ENCODE data around the gene COL26A1.
"Not testable (repeated sequence)": the region's sequence is repeated elsewhere in the genome, so short reads cannot be mapped to it uniquely, and the experiment has no call there.

COL26A1 gene

DNA sequence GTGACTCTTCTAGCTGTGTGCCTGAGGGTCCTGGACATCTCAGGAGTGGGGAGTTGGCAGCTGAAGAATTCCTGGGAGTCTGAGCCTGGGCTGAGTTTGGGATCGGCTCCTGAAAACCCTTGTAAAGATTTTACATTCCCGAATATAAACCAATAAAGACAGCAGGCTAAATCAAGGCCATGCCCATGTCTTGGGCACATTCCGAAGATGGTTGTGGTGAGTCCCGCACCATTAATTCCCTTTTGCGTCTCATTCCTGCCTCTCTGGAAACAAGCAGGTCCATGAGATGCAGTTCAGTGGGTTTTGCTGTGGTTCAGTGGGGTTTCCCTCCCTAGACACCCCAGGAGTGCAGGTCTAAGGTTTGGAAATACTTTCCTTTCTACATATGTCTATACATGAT is 90.9 kb downstream of the COL26A1 start:
- no peak for DNase-seq

DNA sequence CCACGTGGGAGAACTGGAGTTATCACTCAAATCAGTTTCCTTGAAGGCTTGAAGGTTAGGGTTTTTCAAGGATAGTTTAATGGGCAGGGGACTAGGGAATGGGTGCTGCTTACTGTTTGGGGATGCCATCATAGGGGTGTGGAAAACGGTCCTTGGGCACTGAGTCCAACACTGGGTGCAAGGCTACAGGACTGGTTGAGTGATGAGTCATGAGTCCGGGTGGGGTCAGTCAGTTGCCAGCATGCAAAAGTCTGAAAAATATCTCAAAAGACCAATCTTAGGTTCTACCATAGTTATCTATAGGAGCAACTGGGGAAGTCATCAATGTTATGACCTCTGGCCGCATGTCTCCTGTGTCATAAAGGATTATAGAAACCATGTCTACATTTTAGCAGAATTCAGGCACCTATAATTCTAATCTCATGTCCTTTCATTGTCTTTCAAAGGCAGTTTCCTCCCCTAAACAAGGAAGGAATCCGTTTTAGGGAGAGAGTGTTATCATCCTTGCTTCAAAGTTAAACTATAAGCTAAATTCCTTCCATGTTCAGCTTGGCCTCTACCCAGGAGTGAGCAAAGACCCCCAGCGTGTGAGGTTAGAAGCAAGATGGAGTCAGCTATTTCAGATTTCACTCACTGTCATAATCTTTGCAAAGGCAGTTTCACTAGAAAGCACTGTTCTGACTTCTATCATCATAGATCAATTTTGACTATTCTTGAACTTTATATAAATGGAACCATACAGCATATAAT is 94.5 kb downstream of the COL26A1 start:
- no peak for DNase-seq

DNA sequence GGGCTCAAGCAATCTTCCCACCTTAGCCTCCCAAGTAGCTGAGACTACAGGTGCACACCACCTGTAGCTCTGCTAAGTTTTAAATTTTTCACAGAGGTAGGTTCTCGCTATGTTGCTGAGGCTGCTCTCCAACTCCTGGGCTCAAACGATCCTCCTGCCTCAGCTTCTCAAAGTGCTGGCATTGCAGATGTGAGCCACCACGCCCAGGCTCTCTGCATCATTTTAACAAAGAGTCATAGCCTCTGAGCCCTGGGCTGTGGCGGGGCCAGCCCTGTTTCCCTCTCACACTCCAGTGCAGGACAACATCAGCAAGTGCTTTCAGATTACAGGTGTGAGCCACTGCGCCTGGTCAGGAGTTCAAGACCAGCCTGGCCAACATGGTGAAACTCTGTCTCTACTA is 102.5 kb downstream of the COL26A1 start:
- no peak for DNase-seq

DNA sequence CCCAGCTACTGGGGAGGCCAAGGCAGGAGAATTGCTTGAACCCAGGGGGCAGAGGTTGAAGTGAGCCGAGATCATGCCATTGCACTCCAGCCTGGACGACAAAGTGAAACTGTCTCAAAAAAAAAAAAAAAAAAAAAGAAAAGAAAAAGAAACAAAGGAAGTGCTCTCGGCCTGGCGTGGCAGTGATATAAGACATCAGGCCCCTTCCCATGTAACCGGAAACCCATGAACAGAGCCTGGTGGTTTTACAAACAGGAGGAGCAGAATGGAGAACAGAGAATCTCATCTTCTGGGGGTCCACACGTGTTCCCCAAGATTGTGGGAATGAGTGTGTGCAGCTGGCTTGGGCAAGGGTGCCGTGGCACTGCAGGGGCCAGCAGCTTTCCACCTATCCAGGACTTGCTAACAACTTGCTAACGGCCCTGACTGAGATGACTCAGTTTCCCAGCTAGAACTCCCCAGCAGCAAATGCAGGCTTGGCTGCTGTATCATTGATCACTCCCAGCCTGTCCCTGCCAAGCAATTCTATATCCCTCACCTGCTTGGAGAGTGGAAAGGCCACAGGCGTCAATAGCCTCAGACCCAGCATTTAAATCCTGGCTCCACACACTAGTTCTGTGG is 103.0 kb downstream of the COL26A1 start:
- no peak for DNase-seq

DNA sequence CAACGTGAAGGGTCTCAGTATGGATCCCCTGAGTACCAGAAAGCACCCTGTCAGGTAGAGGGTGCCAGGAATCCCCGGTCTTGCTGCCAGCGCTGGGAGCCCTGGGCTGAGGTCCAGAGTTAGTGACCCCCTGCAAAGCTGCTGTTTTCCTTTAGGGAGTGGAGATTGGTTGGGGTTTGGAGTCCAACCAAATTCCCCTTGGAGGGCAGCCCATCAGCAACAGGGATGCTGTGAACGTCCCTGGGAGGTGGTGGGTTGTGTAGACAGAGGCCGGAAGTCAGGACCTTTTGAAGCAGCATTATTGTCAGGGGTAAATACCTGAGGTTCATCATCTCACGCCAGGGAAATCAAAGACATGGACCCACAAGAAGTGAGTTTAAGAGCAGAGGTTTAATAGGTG is 104.2 kb downstream of the COL26A1 start:
- no peak for DNase-seq

DNA sequence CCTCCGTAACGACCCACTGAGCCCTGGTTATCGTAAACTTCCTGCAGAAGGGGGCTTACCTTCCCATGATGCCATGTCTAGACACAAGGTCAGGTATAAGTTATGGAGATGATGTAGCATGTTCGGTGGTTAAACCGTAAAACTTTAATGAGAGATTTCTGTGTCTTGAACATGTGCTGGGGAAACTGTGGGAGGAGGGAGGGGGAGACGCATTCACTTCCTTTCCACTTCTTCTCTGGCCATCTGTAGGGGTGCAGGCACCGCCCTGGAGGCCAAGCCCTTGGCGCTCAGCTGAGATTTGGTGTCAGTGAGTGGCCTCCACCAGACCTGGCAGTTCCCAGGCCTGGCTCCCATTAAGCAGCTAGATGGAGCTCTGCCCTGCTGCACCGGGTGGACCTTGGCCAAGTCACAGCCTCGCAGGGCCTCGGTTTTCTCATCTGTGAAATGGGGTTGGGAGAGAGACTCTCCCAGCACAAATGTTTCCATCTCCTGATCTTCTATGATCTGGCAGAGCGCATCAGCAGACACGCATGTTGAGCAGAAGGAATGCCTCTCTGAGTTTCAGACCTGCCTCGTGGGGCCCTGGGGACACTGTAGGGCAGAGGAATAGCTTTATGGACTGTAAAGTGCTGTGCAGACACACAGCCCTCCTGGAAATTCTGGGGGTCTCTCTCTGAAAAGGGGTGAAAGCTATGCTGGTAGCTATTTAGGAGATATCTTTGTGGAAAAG is 106.0 kb downstream of the COL26A1 start:
- no peak for DNase-seq

DNA sequence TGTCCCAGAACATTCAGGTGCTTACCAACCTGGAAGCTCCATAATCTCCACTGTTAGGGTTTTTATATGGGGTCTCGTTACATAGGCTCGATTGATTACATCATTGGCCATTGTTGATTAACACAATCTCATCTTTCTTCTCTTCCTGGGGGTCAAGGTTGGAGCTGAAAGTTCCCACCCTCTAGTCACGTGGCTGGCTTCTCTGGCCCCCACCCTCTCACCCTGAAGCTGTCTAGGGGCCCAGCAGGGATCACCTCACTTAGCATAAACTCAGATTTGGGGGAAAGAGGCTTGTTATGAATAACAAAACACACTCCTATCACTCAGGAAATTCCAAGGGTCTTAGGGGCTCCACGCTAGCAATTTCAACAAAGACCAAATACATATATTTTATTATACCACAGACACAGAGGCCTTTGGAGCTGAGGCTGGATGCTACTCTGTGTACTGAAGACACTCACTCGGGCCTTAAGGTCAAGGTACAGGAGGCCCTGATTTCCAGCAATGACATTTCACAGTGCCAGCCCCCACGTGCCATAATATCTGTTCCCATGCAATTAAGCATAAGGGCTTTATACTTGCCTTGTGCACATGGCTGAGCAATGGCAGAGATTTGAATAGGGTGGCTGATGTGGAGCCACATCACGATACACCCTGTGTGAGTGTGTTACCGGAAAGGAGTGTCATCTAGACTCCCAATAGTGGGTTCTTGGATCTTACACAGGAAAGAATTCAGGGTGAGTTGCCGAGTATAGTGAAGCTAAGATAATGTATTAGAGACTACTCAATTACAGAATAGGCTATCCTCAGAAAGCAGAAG is 108.2 kb downstream of the COL26A1 start:
- DNase-seq: no peak

DNA sequence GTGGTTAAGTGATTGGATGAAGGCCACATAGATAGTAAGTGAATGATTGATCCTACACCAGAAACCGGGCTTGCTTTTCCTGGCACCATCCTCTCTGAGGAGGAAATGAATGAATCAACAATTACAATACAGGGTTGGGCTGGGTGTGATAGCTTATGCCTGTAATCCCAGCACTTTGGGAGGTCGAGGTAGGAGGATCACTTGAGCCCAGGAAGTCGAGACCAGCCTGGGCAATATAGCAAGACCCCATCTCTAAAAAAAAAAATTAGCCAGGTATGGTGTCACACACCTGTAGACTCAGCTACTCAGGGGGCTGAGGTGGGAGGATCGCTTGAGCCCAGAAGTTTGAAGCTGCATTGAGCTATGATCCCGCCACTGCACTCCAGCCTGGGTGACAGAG is 111.5 kb downstream of the COL26A1 start:
- DNase-seq: no peak

DNA sequence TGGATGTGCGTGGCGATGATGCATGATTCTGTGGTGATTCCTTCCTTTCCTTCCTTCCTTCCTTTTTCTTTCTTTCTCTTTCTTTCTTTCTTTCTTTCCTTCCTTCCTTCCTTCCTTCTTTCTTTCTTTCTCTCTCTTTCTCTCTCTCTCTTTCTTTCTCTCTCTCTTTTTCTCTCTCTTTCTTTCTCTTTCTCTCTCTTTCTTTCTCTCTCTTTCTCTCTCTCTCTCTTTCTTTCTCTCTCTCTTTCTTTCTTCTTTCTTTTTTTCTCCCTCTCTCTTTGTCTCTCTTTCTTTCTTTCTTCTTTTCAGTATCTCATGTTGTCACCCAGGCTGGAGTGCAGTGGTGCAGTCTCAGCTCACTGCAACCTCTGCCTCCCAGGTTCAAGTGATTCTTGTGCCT is 113.0 kb downstream of the COL26A1 start:
- not testable (repeated sequence) for DNase-seq

DNA sequence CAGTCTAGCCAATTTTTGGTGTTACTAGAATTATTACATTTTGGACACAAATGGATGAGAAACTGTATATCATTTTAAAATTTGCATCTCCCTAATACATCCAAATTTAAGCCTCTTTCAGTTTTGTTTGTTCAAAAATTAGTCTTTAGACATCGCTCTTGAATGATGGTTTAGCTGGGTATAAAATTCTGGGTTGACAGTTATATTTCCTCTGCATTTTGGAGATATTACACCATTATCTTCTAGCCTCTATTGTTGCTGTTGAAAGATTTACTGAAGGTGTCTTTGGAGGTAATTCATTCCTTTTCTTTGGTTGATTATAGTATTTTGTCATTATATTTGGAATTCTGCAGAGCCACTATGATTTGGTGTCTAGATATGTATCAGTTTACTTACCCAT is 116.5 kb downstream of the COL26A1 start:
- no peak for DNase-seq

DNA sequence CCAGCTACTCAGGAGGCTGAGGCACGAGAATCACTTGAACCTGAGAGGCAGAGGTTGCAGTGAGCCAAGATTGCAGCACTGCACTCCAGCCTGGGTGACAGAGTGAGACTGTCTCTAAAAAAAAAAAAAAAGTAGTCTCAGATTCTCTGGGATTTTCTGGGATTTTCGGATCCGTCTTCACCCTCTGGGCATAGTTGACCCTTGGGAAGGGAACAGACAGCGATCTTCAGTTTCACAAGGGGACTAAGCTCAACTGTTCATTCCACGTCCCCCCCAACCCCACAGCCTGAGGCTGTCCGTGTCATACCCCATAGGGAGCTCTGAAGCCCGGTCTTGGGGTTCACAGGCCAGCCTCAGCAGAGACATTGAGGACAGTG is 123.4 kb downstream of the COL26A1 start:
- DNase-seq: not testable (repeated sequence)

DNA sequence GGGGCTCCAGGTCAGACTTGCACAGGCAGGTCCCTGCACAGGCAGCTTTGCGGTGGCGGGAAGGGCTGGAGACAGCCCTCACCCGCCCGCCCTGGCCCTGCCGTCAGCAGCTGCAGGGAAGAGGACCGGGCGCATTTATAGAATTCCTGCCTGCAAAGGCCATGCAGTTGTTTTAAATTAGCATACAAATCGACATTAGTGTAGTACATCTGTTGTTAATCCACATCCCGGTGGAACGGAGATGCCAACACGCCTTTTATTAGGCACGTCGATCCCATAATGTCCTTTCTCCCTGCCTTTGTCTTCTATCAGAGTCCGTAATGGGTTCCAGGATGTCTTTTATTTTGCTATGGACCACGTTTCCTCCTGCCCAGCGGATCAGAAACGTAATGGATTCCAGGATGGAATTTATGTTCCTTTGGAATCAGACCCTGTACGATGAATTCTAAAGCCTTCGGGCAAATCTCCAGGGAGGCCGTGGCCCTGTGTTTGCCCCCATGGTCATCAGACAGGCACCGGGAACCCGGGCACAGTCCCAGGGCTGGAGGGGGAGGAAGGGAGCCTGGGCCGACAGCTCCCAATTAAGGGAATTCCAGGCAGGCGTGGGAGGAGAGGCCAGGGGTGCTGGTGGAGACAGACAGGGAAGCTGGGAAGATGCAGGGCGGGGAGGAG is 123.9 kb downstream of the COL26A1 start:
- DNase-seq: no peak

DNA sequence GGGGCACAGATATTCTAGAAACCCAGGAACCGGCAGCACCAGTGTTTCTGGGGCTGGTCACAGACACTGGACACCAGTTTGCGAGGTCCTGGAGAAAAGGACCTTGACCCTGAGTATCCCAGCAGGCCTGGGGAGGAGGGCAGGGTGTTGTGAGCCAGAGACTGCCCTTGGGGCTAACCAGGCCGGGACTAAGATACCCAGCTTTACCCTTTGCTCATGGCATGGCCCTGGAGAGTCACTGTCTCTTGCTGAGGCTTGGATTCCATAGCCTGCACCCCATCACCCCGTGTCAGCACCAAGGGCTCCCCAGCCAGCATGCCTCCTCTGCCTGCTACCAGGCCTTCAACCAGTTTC is 124.4 kb downstream of the COL26A1 start:
- DNase-seq: no peak

DNA sequence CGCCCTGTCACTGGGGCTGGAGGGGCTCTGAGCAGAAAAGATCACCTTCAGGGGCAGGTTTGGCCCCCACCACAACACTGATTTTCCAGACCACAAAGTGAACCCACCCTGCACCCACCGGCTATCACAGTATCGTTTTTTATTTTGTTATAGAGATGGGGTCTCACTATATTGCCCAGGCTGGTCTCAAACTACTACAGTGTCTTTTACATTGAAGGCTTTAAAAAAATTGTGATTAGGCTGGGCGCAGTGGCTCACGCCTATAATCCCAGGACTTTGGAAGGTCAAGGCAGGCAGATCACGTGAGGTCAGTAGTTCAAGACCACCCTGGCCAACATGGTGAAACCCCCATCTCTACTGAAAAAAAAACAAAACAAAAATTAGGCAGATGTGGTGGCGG is 125.1 kb downstream of the COL26A1 start:
- DNase-seq: no peak

DNA sequence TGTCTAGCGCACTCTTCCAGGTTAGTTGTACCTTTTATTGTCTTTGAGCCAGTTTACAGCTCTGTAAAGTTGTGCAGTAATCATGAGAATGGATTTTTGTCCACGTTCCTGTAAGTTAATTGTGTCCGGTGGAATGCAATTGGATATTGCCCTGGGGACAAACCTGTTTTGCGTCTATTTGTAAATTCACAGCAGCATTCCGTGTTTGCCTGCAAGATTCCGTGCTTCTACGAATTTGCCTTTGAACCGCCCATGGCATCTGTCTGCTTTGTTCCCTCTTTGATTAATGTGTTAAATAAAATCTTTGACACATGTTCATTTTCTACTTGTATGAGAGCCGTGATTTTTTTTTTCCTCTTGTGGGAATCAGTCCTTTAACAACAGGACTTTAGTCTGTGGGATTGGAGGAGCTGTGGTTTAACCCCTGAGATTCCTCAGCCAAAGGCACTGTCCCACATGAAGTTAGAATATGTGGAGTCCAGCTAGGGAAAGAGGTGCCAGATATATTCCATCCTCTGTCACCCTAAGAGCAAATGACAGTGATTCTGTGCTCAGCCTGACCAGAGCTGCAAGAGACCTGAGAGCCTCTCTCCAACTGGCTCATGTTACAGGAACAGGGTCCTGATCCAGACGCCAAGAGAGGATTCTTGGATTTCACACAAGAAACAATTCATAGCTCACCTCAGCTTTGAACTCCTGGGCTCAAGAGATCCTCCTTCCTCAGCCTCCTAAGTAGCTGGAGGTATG is 126.3 kb downstream of the COL26A1 start:
- no peak for DNase-seq

DNA sequence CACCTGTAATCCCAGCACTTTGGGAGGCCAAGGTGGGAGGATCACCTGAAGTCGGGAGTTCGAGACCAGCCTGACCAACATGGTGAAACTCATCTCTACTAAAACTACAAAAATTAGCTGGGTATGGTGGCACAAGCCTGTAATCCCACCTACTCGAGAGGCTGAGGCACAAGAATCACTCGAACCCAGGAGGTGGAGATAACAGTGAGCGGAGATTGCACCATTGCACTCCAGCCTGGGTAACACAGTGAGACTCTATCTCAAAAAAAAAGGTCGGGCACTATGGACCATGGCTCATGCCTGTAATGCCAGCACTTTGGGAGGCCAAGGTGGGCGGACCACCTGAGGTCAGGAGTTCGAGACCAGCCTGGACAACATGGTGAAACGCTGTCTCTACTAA is 127.8 kb downstream of the COL26A1 start:
- not testable (repeated sequence) for DNase-seq

DNA sequence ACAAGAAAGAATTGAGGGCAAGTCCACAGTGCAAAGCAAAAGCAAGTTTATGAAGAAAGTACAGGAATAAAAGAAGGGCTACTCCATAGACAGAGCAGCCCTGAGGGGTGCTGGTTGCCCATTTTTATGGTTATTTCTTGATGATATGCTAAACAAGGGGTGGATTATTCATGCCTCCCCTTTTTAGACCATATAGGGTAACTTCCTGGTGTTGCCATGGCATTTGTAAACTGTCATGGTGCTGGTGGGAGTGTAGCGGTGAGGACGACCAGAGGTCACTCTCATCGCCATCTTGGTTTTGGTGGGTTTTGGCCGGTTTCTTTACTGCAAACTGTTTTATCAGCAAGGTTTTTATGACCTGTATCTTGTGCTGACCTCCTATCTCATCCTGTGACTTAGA is 128.8 kb downstream of the COL26A1 start:
- not testable (repeated sequence) for DNase-seq

DNA sequence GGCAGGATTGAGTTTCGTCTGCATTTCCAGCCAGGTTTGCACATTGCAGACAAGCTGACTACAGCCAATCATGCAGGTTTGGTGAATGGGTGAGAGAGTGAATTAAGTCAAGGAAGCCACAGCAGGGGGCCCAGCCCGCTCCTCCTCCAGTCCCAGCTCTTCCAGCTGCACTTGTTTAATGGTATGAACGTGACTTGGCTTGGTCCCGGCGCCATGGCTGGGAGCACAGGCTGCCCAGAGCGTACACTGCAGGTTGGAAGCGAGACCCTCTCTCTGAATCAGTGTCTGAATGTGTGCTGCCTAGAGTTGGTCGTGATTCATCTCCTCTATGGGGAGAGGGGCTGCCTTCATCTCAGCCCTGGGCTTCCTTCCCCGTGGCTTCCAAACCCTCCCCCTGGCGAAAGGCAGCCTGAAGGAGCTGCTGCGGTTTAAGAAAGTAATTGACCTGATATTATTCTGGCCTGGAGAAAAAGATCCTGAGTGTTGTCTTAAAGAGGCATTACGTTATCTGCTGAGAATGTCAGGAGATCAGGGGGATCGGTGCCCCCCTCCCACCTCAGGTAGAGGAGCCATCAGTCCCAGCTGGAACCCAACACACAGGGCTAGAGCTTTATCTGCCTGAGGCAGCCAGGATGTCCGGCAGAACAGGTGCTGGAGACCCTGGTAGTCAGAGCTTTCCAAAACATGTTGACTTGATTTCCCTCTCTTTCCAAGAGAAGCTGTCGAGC is 132.1 kb downstream of the COL26A1 start:
- DNase-seq: no peak

DNA sequence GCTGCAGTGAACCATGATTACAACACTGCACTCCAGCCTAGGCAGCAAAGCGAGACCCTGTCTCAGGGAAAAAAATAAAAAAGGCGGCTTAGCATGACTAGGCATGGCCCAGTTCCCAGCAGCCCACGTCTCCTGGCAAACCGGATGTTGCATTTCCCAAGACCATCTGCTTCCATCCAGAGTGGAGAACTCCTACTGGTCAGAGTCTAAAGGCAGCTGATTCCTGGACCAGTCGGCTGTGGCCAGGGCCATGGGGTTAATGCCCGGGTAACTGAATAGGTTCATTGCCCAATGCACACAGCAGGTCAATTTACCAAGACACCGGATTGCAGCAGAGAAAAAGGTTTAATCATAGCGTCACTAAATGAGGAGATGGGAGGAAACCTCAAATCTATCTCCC is 133.3 kb downstream of the COL26A1 start:
- no peak for DNase-seq

DNA sequence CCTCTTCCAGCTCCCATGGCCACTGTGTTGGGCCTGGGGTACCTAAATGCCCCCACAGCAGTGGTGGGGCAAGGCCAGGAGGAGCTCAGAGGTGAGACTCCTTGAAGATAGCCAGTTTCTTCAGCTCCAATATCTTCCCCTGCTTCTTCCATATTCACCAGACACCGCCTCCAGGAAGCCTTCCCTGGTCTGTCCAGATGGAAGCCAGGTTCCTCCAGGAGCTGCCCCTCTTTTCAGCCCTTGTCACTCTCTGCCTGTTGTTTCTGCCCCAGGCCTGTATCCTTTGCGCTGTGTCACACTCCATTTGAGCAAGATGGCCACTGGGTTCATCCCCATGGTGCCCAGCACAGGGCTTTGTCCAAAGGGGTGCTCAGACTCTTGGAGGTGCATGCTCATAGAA is 138.7 kb downstream of the COL26A1 start:
- no peak for DNase-seq

DNA sequence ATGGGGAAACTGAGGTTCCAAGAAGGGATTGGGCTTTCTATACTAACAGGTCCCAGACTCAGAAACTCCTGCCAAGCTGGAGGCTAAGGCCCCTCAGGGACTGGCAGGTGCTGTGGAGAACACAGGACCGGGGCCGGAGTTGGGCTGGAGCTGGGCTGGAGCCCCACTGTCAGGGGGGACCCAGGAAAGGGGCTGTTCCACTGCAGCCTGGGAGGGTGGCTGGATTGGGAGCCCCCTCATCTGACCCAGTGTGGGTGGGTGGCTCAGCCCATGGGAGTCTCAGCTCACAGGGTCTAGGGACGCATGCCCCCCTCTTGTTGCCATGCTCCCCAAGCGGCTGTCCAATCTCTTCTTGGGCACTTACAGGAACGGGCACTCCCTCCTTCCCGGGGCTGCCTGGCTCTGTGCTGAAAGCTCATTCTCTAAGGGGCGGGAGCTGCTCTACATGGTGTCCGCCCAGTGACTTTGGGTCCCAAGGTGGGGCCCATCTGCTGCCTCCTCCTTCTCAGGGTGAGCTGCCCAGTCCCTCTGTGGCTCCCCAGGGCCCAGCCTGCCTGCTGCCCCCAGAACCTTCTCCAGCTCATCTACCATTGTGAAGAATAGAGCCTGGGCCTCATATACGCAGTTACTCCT is 139.9 kb downstream of the COL26A1 start:
- no peak for DNase-seq

Data from NCI-H446 (cell line).